ENCODE results near the gene TUBGCP6. TPM values are rescaled to one million over a fixed set of nuclear protein-coding genes. Genes with fewer than 3 reads are reported as not detected.

Gene TUBGCP6
- total RNA-seq, 1 experiment from 2014 or later = 38.6 TPM

GRCh38 chr22:50199829-50200460 lies 44.9 kb downstream of the TUBGCP6 start:
- no peak for DNase-seq (ENCODE audit: low read depth, low spot score)
- Histone ChIP-seq H4K20me1 (ENCODE audit: insufficient read depth) (no peaks in the 10 kb centered on the region), H3K9me2 (ENCODE audit: insufficient read depth) (no peaks in the 10 kb centered on the region), H3K27me3 (ENCODE audit: insufficient read depth, low read length) (no peaks in the 10 kb centered on the region), H3K27ac (ENCODE audit: low read depth, low read length) (peak overlapping the region; percentile 77), H2AFZ (ENCODE audit: low read depth, low read length, poor library complexity, severe bottlenecking) (no peak overlapping the region), H3K4me1 (ENCODE audit: control insufficient read depth in 1 of 2, insufficient read depth in 2 of 2, low read length in 2 of 2) (peaks cover 9 to 19% of the 10 kb centered on the region in 2 experiments; a peak in 3 of 4 replicates), H3K36me3 (ENCODE audit: control insufficient read depth in 1 of 2, insufficient read depth in 2 of 2, low read length in 2 of 2) (peaks cover 0 to 14% of the 10 kb centered on the region in 2 experiments; a peak in 3 of 4 replicates), H3K4me3 (replicated peaks in 1 of 2; ENCODE audit: low read depth in 1 of 2, low read length in 2 of 2) (peak overlapping the region; percentile 42 to 65), H3K4me2 (ENCODE audit: low read length) (peak overlapping the region; percentile 95), H3K79me2 (ENCODE audit: insufficient read depth, low read length) (peaks cover 10% of the 10 kb centered on the region), H3K9ac (ENCODE audit: low read length) (peak overlapping the region; percentile 67), H3K9me3 (ENCODE audit: control insufficient read depth in 1 of 2, insufficient read depth in 1 of 2, low read depth in 1 of 2, low read length in 2 of 2) (peaks cover 0 to 8% of the 10 kb centered on the region in 2 experiments; a peak in 1 of 4 replicates)
- RAD21 ChIA-PET (ENCODE audit: low non-redundant PET in 1 of 2, low total read pairs in 2 of 2, uncharacterized antibody in 2 of 2, unreplicated experiment in 2 of 2) = no interaction called here
- intact Hi-C loops (cut with micrococcal nuclease) = loop anchor here (10.0 kb wide), 1 partner anchor 265 kb away; no protein-coding TSS in a partner anchor
- ATAC-seq = peak; percentile 20
- no peak for TF ChIP-seq SIN3A (IDR thresholded peaks at IDR 0.05; ENCODE audit: low read depth)
- no peak for TF ChIP-seq CEBPB (IDR thresholded peaks at IDR 0.05; ENCODE audit: low read depth)
- TF ChIP-seq ZNF274 (IDR thresholded peaks at IDR 0.05; ENCODE audit: low read depth, low read length) = no peak
- TF ChIP-seq EZH2phosphoT487 (IDR thresholded peaks at IDR 0.05; ENCODE audit: borderline replicate concordance) = no peak
- TF ChIP-seq REST (IDR thresholded peaks at IDR 0.05; ENCODE audit: low read depth) = no peak
- no peak for TF ChIP-seq RAD21 (IDR thresholded peaks at IDR 0.05; ENCODE audit: low read depth)
- TF ChIP-seq EGR1 (IDR thresholded peaks at IDR 0.05; ENCODE audit: low read depth) = no peak
- no peak for TF ChIP-seq POLR2A (IDR thresholded peaks at IDR 0.05; ENCODE audit: borderline replicate concordance, extremely low read depth, insufficient read depth, insufficient read length)
- TF ChIP-seq CTCF (IDR thresholded peaks at IDR 0.05 in 2 of 3, conservative IDR thresholded peaks at IDR 0.05 in 1 of 3; ENCODE audit: borderline replicate concordance in 1 of 3, insufficient read depth in 1 of 3, low read depth in 2 of 3, low read length in 2 of 3) = no peak
- TF ChIP-seq ELF1 (IDR thresholded peaks at IDR 0.05; ENCODE audit: borderline replicate concordance, low read depth) = no peak
- TF ChIP-seq YY1 (IDR thresholded peaks at IDR 0.05; ENCODE audit: extremely low read depth, insufficient replicate concordance, low read depth, low read length) = no peak
- POLR2A ChIA-PET = no interaction called here
- CTCF ChIA-PET = interaction anchor here (1.7 kb wide), 1 partner anchor 10 kb away, joined by 4 read pairs; no protein-coding TSS in a partner anchor
- TSS peak; percentile 57 for BruUV-seq (replicated peaks)

Data from HCT116 (cell line).